CD4-positive, alpha-beta T cell treated with Interleukin-4 for 1 hour (primary cell): ENCODE measurements around the gene UBE2J2.

ENCODE experiments used
- DNase-seq, 2 donors: peaks; one replicate each; pipeline ENCODE4 v3.0.0-alpha.2; 2020 to 2022

The UBE2J2 gene

GRCh38 chr1:1239227-1239613, 34.4 kb downstream of the UBE2J2 start:
- DNase-seq, result no peak

- no peak for DNase-seq
These were observed 34.9 kb downstream of the UBE2J2 start for GRCh38 chr1:1238702-1239178.

GRCh38 chr1:1237874-1238701, 35.6 kb downstream of the UBE2J2 start:
- no peak for DNase-seq

- DNase-seq, result no peak
These were observed 36.4 kb downstream of the UBE2J2 start for GRCh38 chr1:1236945-1237873.

GRCh38 chr1:1236176-1236763, 37.4 kb downstream of the UBE2J2 start:
- DNase-seq, result no peak

- DNase-seq, result no peak
These were observed 38.5 kb downstream of the UBE2J2 start for GRCh38 chr1:1235016-1235744.

- no peak for DNase-seq
These were observed 39.4 kb downstream of the UBE2J2 start for GRCh38 chr1:1234180-1234808.

- no peak for DNase-seq
These were observed 40.1 kb downstream of the UBE2J2 start for GRCh38 chr1:1233567-1233892.

GRCh38 chr1:1232796-1233566, 40.7 kb downstream of the UBE2J2 start:
- no peak for DNase-seq

- no peak for DNase-seq
These were observed 41.4 kb downstream of the UBE2J2 start, which contains the start of gene B3GALT6 for GRCh38 chr1:1232208-1232795. B3GALT6 (plus strand) TSS chr1:1232237; CDS start chr1:1232279, 42 bp downstream.

GRCh38 chr1:1231400-1232207, 42.0 kb downstream of the UBE2J2 start, which contains the start of gene SDF4:
SDF4 (minus strand) TSS chr1:1232001; CDS start chr1:1228772, 3,229 bp downstream.
- DNase-seq, result peak; percentile 97

GRCh38 chr1:1230656-1231399, 42.8 kb downstream of the UBE2J2 start:
- DNase-seq, result no peak

GRCh38 chr1:1229770-1230169, 43.9 kb downstream of the UBE2J2 start:
- DNase-seq, result no peak

GRCh38 chr1:1228596-1229321, 44.9 kb downstream of the UBE2J2 start:
- no peak for DNase-seq

- DNase-seq, result no peak
These were observed 45.5 kb downstream of the UBE2J2 start for GRCh38 chr1:1228187-1228586.

GRCh38 chr1:1227386-1227785, 46.3 kb downstream of the UBE2J2 start:
- no peak for DNase-seq

GRCh38 chr1:1226566-1227362, 46.9 kb downstream of the UBE2J2 start:
- DNase-seq, result no peak

GRCh38 chr1:1225913-1226312, 47.7 kb downstream of the UBE2J2 start:
- DNase-seq, result no peak
